Ovary (tissue), 9 donors: ENCODE measurements around the gene PCSK1N. TPM values are rescaled to one million over a fixed set of nuclear protein-coding genes. Genes with fewer than 3 reads are reported as not detected.

Experiments
- DNase-seq, 5 donors: peaks; one replicate each; pipeline ENCODE4 v3.0.0-alpha.2; 2019 to 2020
- H3K27ac ChIP-seq, 2 donors: fragments of 200-600 bp; one replicate each; pipeline versions ENCODE4 v1.5.1 to v1.8.0; 2019 to 2022
- H3K27me3 ChIP-seq: fragments of 200-600 bp; one replicate; pipeline ENCODE4 v1.8.0; 2022
- H3K36me3 ChIP-seq: fragments of 200-600 bp; sonication (generic); one replicate; pipeline ENCODE4 v1.5.1; 2019
- H3K4me1 ChIP-seq: one replicate; pipeline ENCODE4 v1.8.1; 2013; ENCODE audit warnings: mild to moderate bottlenecking, moderate library complexity; ENCODE audit not compliant: insufficient read depth
- H3K4me3 ChIP-seq: fragments of 200-600 bp; sonication (generic); one replicate; pipeline ENCODE4 v1.5.1; 2017
- H3K9me3 ChIP-seq, 2 donors: fragments of 200-600 bp in 1 of 2; sonication (generic) in 1 of 2; one replicate each; pipeline versions ENCODE4 v1.5.1 to v1.8.1; 2013 to 2019; ENCODE audit warnings: mild to moderate bottlenecking in 1 of 2, moderate library complexity in 1 of 2
- CTCF ChIP-seq, 3 donors: fragments of 450-650 bp in 2 of 3; fragments of 200-600 bp in 1 of 3; IDR thresholded peaks; one replicate each; pipeline versions ENCODE4 v1.5.1 to v1.8.0; 2016 to 2022; ENCODE audit warnings: antibody characterized with exemption in 3 of 3, mild to moderate bottlenecking in 1 of 3
- EP300 ChIP-seq: sonication (generic); formaldehyde crosslinking; IDR thresholded peaks from one replicate; pipeline ENCODE4 v1.6.1; 2017; ENCODE audit warnings: antibody characterized with exemption
- POLR2A ChIP-seq: fragments of 450-650 bp; IDR thresholded peaks from one replicate; pipeline ENCODE4 v1.6.1; 2017; ENCODE audit warnings: antibody characterized with exemption, mild to moderate bottlenecking, moderate library complexity
- WGBS, 3 donors: extraction: QIAGEN DNeasy Blood & Tissue Kit in 1 of 3; methylation state at CpG; one replicate each; pipeline versions ENCODE4 v1.1.5 to v1.1.7; 2013 to 2017; 5-methylcytosine and 5-hydroxymethylcytosine counted together
- intact Hi-C, 4 donors: fragments of 100-400 bp; cut with DNase I; formaldehyde crosslinking; loops; one replicate each; pipeline versions ENCODE4 v1.11.0 to v1.15.1; 2022 to 2023
- polyA plus RNA-seq, 2 donors: library from polyadenylated mRNA; stranded (reverse); fragments of 200-250 nt in 1 of 2; fragments of 350-450 nt in 1 of 2; fragmentation: Illumina TruSeq in 1 of 2; extraction: RNeasy Lipid Tissue Mini Kit (QIAGEN cat#74804) in 1 of 2; gene quantifications; one replicate each; pipeline ENCODE4 v1.2.3, GENCODE V29; 2013 to 2014
- total RNA-seq, 7 donors: library from RNA; depleted of rRNA in 2 of 7; stranded (reverse); fragments of >200 nt in 2 of 7; fragmentation: NEBNext Ultra II Directional in 3 of 7; extraction: Animal tissue kit (Norgen Biotek cat#: 25700) in 3 of 7; gene quantifications; one replicate each; pipeline versions ENCODE4 v1.1.0 to v1.2.4, GENCODE V29; 2016 to 2023
- donor health status: DM: no; HTN: no; CAD: no; lungs with moderate emphysema.
- donor health status: DM: no; HTN: no; CAD: no.
- donor health status: Bipolar disorder and iron deficiency.
- donor health status: DM: yes; HTN: yes; CAD: no.
- donor health status: DM: no; HTN: no; CAD: no.
- donor health status: DM: yes; HTN: yes; CAD: no.

PCSK1N gene
- total and polyA plus RNA-seq, 9 donors, result 0.41 to 10.6 (median 0.81) TPM; not detected in 1

GRCh38 chrX:48839686-48840085, 4.3 kb upstream of the PCSK1N start:
- Histone ChIP-seq H3K9me3 (no peaks in the 10 kb centered on the region), H3K36me3 (no peaks in the 10 kb centered on the region), H3K4me3 (no peak overlapping the region), H3K4me1 (no peaks in the 10 kb centered on the region), H3K27me3 (no peaks in the 10 kb centered on the region), H3K27ac (no peak overlapping the region)
- WGBS, 3 donors, result 72 to 79% (median 77%) methylated on average over 10 of the region's 10 CpGs
- DNase-seq, result no peak
- no peak for TF ChIP-seq POLR2A
- no peak for TF ChIP-seq EP300
- no peak for TF ChIP-seq CTCF (IDR thresholded peaks at IDR 0.05)
- intact Hi-C loops, result no loop called here

GRCh38 chrX:48834383-48834709, 1.1 kb downstream of the PCSK1N start:
- no peak for TF ChIP-seq CTCF (IDR thresholded peaks at IDR 0.05)
- no peak for TF ChIP-seq POLR2A
- TF ChIP-seq EP300, result no peak
- Histone ChIP-seq H3K27ac (no peak overlapping the region), H3K4me3 (no peak overlapping the region), H3K9me3 (no peaks in the 10 kb centered on the region), H3K27me3 (no peaks in the 10 kb centered on the region), H3K36me3 (no peaks in the 10 kb centered on the region), H3K4me1 (no peaks in the 10 kb centered on the region)
- intact Hi-C loops, result no loop called here
- DNase-seq, result no peak
- 28 to 47% (median 44%) methylated on average over 7 of the region's 7 CpGs for WGBS, 3 donors

- DNase-seq, result no peak
- intact Hi-C loops, result no loop called here
- WGBS, 3 donors, result 51 to 53% (median 52%) methylated on average over 9 of the region's 9 CpGs
- TF ChIP-seq EP300 (no peak), CTCF (IDR thresholded peaks at IDR 0.05) (no peak), POLR2A (no peak)
- Histone ChIP-seq H3K9me3 (no peaks in the 10 kb centered on the region), H3K4me3 (no peak overlapping the region), H3K27me3 (no peaks in the 10 kb centered on the region), H3K36me3 (no peaks in the 10 kb centered on the region), H3K4me1 (no peaks in the 10 kb centered on the region), H3K27ac (no peak overlapping the region)
These were observed 1.8 kb downstream of the PCSK1N start for GRCh38 chrX:48833542-48834138.

- intact Hi-C loops, result no loop called here
- H3K4me3 ChIP-seq, result no peak overlapping the region
- no peak overlapping the region for H3K27ac ChIP-seq
- no peaks in the 10 kb centered on the region for H3K36me3 ChIP-seq
- 23 to 31% (median 27%) methylated on average over 52 to 57 of the region's 57 CpGs for WGBS, 3 donors
- H3K27me3 ChIP-seq, result no peaks in the 10 kb centered on the region
- DNase-seq, result no peak
- H3K9me3 ChIP-seq, result no peaks in the 10 kb centered on the region
- H3K4me1 ChIP-seq, result no peaks in the 10 kb centered on the region
- no peak for TF ChIP-seq POLR2A
- no peak for TF ChIP-seq EP300
- no peak for TF ChIP-seq CTCF (IDR thresholded peaks at IDR 0.05)
These were observed 3.5 kb downstream of the PCSK1N start for GRCh38 chrX:48831909-48832291.
